GM12874 (cell line): ENCODE measurements around the gene PCA3.

Experiments used
- CTCF ChIP-seq: IDR thresholded peaks from 2 replicates; pipeline ENCODE4 v1.5.1; 2011; ENCODE audit warnings: low read depth, mild to moderate bottlenecking, control low read depth, low read length, moderate library complexity; ENCODE audit not compliant: insufficient read depth

Gene PCA3

DNA sequence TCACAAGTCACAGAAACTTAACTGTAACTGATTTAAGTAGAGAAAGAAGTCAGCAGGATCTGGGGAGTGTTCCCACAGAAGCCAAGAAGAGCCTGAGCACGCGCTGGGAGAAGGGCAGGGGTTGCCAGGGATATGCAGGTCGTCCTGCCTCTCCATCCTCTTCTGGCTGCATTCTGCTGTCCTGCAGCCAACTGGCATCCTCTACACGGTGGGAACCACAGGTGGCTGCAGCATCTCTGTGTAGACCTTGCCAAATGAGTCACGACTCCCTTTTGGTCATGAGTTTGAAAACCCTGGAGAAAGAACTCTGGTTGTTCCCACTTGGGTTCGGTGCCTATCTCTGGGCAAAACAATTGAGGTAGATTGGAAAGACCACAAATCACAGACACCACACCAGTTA is 38.4 kb upstream of the PCA3 start:
- TF ChIP-seq CTCF, result no peak

DNA sequence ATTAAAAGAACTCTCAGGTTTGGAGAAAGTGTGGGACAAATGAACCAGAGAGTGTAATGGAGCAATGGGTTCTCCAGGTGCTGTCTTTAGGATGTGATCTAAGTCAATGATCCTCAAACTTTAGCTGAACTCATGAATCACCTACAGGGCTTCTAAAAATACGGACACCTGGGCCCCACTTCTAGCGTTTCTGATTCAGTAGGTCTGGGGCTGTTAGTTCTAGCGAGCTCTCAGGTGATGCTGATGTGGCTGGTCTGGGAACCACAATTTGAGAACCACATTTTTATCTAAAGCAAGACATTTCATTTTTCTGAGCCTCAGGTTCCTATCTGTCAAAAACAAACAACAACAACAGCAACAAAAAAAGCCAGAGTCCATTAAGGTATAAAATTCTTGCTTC is 35.1 kb upstream of the PCA3 start:
- no peak for TF ChIP-seq CTCF

- TF ChIP-seq CTCF, result no peak
Observed at GRCh38 chr9:76729980-76730737, 34.1 kb upstream of the PCA3 start.

DNA sequence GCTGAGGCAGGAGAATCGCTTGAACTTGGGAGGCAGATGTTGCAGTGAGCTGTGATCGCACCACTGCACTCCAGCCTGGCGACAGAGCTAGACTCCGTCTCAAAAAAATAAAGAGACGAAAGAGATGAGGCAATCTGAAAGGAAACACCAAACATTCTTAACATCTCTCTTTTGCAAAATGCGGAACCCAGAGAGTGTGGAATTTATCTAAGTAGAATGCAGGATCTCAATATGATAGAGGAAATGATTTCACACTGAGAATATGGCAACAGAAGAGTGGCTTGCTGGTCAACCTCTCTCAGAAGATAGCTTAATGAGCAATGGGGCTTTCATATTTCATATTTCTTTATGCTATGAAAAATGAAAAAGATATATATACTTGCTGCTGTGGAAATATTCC is 33.4 kb upstream of the PCA3 start:
- TF ChIP-seq CTCF, result no peak

DNA sequence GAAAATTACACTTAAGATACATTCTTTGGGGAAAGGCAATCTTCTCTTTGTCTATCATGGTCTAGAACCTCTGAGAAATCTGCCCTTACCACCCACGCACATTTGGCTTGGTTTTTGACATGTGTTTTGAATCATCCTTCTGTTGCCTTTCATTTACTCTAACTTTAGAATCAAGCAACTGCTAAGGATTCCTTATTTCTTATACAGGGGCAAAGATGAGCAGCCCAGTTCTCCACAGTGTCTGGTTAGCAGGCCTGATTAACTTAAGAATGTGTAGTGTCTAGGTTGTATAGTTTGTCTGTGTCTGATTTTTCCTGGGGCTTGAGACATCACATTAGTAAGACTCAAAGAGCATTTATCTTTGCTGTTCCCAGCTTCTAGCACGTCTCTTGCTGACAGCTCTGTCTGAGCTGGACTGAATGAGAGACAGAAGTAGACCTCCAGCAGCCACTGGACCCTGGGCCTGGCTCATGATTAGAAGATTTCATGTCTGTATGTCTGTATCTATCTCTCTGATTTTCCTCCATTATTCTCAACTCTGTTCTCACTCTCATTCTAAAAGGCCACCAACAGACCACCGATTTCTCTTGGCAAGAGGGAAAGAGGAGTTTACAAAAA is 31.8 kb upstream of the PCA3 start:
- TF ChIP-seq CTCF, result no peak

DNA sequence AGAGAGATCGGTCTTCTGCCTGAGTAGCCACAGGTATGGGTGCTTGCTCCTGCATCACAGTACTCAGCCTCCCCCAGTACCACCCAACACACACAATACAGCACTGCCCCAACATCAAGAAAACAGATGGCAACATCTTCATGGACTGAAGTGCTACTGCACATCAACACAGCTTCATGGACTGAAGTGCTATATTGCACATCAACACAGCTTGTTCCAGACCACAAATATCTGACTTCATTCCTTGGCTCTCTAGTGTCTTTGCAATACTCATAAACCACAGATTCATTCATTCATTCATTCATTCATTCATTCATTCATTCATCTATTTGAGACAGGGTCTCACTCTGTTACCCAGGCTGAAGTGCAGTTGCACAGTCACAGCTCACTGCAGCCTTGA is 31.1 kb upstream of the PCA3 start:
- no peak for TF ChIP-seq CTCF

DNA sequence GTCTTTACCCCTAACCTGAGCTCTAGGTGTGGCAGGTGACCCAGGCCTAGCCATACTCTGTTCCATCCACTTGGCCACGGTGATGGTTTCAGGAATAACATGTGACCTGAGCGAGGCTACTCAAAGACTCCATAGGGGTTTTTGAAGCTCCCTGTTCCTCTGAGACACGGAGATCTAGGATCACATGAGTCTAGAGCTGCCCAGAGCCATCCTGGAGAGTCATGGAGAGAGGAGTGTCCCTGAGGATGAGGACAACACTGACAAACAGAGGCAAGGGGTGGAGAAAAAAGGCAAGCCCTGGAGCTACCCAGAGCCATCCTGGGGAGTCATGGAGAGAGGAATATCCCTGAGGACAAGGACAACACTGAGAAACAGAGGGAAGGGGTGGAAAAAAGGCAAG is 29.5 kb upstream of the PCA3 start:
- no peak for TF ChIP-seq CTCF
